Activated CD4-positive, alpha-beta memory T cell treated with anti-CD3 and anti-CD28 coated beads, Interleukin-2, amount 10 ng/mL, durations not matched to agents 7 days and 5 days (primary cell): ENCODE data around the gene SRD5A1. TPM values are rescaled to one million over a fixed set of nuclear protein-coding genes. Genes with fewer than 3 reads are reported as not detected.

ENCODE experiments used
- CTCF ChIA-PET: fragments of 350-600 bp; sonication (Branson Sonifier 250); formaldehyde crosslinking; loops from one replicate; lab custom pipeline; 2021; ENCODE audit warnings: antibody characterized with exemption, inconsistent platforms; lab: Charles Lee
- POLR2A ChIA-PET: fragments of 350-600 bp; sonication (Branson Sonifier 250); formaldehyde crosslinking; loops from one replicate; lab custom pipeline; 2021; ENCODE audit warnings: antibody characterized with exemption; lab: Charles Lee
- DNase-seq: peaks from one replicate; pipeline ENCODE4 v3.0.0-alpha.2; 2020
- H3K27ac Mint-ChIP-seq: one replicate; pipeline ENCODE4 v1.8.0; 2021; ENCODE audit warnings: mild to moderate bottlenecking, mixed read lengths
- H3K27me3 Mint-ChIP-seq: one replicate; pipeline ENCODE4 v1.8.0; 2021; ENCODE audit warnings: mixed read lengths
- H3K36me3 Mint-ChIP-seq: one replicate; pipeline ENCODE4 v1.8.0; 2021; ENCODE audit warnings: low read depth, mixed read lengths
- H3K4me1 Mint-ChIP-seq: one replicate; pipeline ENCODE4 v1.8.0; 2021; ENCODE audit warnings: mixed read lengths
- H3K4me3 Mint-ChIP-seq: one replicate; pipeline ENCODE4 v1.8.0; 2021; ENCODE audit warnings: mild to moderate bottlenecking, mixed read lengths
- H3K9me3 Mint-ChIP-seq: one replicate; pipeline ENCODE4 v1.8.0; 2021; ENCODE audit warnings: mixed read lengths
- total RNA-seq, 2 experiments: library from RNA; stranded (reverse); gene quantifications; one replicate each; pipeline ENCODE4 v1.2.3, GENCODE V29; 2021

The SRD5A1 gene
- total RNA-seq, 2 experiments from 2014 or later = 10.2 to 12.4 TPM

DNA sequence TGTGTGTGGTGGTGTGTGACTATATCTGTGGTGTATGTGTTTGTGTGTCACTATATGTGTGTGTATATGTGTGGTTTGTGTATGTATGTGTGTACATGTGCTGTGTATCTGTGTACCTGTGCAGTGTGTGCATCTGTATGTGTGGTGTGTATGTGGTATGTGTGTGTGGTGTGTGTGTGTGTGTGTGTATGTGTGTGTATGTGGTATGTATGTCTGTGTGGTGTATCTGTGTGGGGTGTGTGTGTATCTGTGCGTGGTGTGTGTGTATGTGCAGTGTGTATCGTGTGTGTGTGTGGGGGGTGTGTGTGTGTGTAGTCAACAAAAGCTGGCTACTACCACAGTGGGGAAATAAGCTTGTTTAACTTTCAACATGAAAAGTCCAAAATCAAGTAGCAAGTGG, 48.4 kb downstream of the SRD5A1 start:
- Mint-ChIP-seq H3K27me3 (peaks cover 25% of the 10 kb centered on the region), H3K9me3 (no peaks in the 10 kb centered on the region), H3K36me3 (no peaks in the 10 kb centered on the region), H3K27ac (no peak overlapping the region), H3K4me1 (no peaks in the 10 kb centered on the region), H3K4me3 (no peak overlapping the region)
- CTCF ChIA-PET = no interaction called here
- no peak for DNase-seq
- POLR2A ChIA-PET = interaction anchor here (0.9 kb wide), 1 partner anchor 12 kb away, joined by 3 read pairs; no protein-coding TSS in a partner anchor

DNA sequence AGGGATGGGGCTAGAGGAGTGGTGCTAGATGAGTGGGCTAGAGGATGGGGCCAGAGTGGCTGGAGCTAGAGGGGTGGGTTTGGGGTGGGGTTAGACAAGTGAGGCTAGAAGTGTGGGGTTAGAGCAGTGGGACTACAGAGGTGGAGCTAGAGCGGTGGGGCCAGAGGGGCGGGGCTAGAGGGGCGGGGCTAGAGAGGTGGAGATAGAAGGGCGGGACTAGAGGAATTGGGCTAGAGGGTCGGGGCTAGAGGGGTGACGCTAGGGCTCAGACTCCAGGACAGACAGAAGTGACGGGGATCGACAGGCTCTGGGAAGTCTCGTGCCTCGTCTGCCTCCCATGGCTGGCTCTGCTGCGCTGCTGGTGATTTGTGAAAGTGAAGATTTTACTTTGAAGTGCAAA, 49.0 kb downstream of the SRD5A1 start:
- Mint-ChIP-seq H3K27me3 (peaks cover 27% of the 10 kb centered on the region), H3K27ac (no peak overlapping the region), H3K4me3 (no peak overlapping the region), H3K36me3 (no peaks in the 10 kb centered on the region), H3K4me1 (no peaks in the 10 kb centered on the region), H3K9me3 (no peaks in the 10 kb centered on the region)
- CTCF ChIA-PET = no interaction called here
- DNase-seq = no peak
- POLR2A ChIA-PET = interaction anchor here (0.9 kb wide), 1 partner anchor 13 kb away, joined by 3 read pairs; no protein-coding TSS in a partner anchor

DNA sequence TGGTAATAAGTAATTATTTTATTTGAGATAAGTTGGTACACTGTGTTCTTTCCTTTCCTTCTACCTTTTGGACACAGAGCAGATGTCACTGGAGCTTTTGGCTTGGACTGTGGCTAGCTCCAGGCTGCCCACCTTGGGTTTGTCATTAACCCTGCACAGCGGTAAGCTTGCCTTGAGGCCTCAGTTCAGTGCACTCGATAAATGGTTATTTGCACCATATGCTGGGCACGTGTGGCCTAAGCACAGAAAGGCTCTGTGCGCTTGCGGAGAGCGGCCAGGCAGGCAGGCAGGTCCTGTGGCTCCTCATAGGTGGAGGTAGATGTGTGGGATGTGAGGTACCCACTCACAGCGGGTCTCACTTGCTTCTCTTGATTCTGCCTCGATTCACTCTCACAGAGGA, 50.0 kb downstream of the SRD5A1 start:
- Mint-ChIP-seq H3K27me3 (peaks cover 35% of the 10 kb centered on the region), H3K36me3 (no peaks in the 10 kb centered on the region), H3K4me1 (no peaks in the 10 kb centered on the region), H3K27ac (no peak overlapping the region), H3K9me3 (no peaks in the 10 kb centered on the region), H3K4me3 (no peak overlapping the region)
- CTCF ChIA-PET = no interaction called here
- DNase-seq = no peak
- POLR2A ChIA-PET = no interaction called here

DNA sequence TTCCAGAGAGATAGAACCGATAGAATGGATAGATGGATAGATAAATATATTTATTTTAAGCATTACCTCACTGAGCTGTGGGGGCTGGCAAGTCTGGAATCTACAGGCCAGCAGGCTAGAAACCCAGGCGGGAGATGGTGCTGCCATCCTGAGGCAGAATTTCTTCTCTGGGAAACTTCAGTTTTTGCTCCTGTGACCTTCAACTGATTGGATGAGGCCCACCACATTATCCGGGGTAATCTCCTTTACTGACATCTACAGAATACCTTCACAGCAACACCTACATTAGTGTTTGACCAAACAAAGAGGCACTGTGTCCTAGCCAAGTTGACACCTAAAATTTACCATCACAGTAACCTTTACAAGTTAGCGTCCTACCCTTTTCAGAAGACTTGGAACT, 50.8 kb downstream of the SRD5A1 start:
- H3K9me3 Mint-ChIP-seq = no peaks in the 10 kb centered on the region
- no peaks in the 10 kb centered on the region for H3K4me1 Mint-ChIP-seq
- no peak overlapping the region for H3K4me3 Mint-ChIP-seq
- no peak for DNase-seq
- no peaks in the 10 kb centered on the region for H3K36me3 Mint-ChIP-seq
- peaks cover 35% of the 10 kb centered on the region for H3K27me3 Mint-ChIP-seq
- ChIA-PET CTCF (no interaction called here), POLR2A (no interaction called here)
- no peak overlapping the region for H3K27ac Mint-ChIP-seq

DNA sequence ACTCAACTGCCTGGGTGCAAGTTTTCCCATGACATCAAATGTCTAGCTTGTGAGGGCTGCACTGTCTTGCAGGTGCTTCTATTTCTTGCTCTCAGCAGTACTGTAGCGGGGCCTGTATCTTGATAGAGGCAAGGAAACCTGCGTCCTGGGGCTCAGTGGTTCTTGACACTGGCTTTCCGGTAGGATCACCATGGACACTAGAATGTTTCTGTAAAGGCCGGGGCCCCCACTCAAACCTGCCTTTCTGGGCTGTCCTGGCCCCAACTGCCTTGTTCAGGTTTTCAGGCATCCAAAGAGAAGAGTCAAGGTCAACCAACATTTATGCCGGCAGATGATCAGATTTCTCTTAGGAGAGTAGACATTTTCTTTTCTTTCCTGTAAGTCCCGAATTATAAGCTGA, 53.3 kb downstream of the SRD5A1 start:
- ChIA-PET CTCF (no interaction called here), POLR2A (no interaction called here)
- H3K4me3 Mint-ChIP-seq = no peak overlapping the region
- no peaks in the 10 kb centered on the region for H3K4me1 Mint-ChIP-seq
- DNase-seq = no peak
- H3K27ac Mint-ChIP-seq = no peak overlapping the region
- no peaks in the 10 kb centered on the region for H3K36me3 Mint-ChIP-seq
- H3K27me3 Mint-ChIP-seq = peaks cover 46% of the 10 kb centered on the region
- H3K9me3 Mint-ChIP-seq = no peaks in the 10 kb centered on the region

DNA sequence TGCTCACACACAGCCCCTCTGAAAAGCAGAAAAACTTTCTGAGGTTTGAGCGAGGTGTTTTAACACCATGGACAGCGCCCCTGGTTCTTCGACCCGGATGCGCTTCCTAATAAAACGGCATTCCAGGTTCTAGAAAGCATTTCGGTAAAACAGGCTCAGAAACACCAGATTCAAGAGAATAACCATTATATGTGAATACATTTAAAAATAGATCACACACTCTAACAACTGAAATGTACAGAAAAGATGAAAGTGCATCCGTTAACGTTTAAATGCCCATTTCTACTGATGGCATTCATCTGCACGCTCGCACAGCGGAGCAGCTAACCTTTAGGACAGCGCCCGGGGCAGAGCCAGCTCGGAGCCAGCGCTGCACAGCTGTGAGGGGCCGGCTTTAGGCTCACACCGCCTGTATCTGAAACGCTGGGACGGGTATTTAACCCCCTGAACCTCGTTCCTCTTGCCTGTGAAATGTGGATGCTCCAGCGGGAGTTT, 53.7 kb downstream of the SRD5A1 start:
- H3K9me3 Mint-ChIP-seq = no peaks in the 10 kb centered on the region
- CTCF ChIA-PET = no interaction called here
- H3K27ac Mint-ChIP-seq = no peak overlapping the region
- no peaks in the 10 kb centered on the region for H3K36me3 Mint-ChIP-seq
- H3K4me3 Mint-ChIP-seq = no peak overlapping the region
- peaks cover 43% of the 10 kb centered on the region for H3K27me3 Mint-ChIP-seq
- POLR2A ChIA-PET = no interaction called here
- no peaks in the 10 kb centered on the region for H3K4me1 Mint-ChIP-seq
- no peak for DNase-seq

DNA sequence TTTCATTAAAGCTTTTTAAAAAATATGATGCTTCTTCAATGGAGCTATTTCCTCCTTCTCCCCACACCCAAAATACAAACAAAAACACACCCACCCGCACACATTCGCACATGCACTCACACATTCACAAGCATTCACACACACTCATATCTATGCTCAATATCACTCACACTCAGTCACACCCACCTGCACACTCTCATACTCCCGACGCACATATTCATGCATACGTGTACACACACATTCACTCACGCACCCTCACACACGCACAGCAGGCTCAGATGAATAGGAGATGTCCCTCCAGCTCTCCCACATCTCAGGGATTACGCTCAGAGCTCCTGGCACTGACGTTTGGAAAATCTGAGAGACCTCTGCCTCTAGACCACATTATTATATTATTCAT, 54.3 kb downstream of the SRD5A1 start:
- Mint-ChIP-seq H3K4me3 (no peak overlapping the region), H3K9me3 (no peaks in the 10 kb centered on the region), H3K27me3 (peaks cover 43% of the 10 kb centered on the region), H3K27ac (no peak overlapping the region), H3K36me3 (no peaks in the 10 kb centered on the region), H3K4me1 (no peaks in the 10 kb centered on the region)
- DNase-seq = no peak
- ChIA-PET CTCF (no interaction called here), POLR2A (no interaction called here)

DNA sequence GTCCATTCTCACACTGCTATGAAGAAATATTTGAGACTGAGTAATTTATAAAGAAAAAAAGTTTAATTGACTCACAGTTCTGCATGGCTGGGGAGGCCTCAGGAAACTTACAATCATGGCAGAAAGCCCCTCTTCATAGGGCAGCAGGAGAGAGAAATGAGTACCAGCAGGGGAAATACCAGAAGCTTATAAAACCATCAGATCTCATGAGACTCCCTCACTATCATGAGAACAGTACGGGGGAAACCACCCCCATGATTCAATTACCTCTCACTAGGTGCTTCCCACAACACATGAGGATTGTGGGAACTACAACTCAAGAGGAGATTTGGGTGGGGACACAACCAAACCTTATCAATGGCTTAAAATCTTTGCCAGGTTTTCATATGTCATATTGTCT, 59.7 kb downstream of the SRD5A1 start:
- Mint-ChIP-seq H3K27me3 (peaks cover 37% of the 10 kb centered on the region), H3K27ac (no peak overlapping the region), H3K9me3 (no peaks in the 10 kb centered on the region), H3K4me1 (no peaks in the 10 kb centered on the region), H3K4me3 (no peak overlapping the region), H3K36me3 (no peaks in the 10 kb centered on the region)
- CTCF ChIA-PET = no interaction called here
- DNase-seq = no peak
- POLR2A ChIA-PET = no interaction called here

DNA sequence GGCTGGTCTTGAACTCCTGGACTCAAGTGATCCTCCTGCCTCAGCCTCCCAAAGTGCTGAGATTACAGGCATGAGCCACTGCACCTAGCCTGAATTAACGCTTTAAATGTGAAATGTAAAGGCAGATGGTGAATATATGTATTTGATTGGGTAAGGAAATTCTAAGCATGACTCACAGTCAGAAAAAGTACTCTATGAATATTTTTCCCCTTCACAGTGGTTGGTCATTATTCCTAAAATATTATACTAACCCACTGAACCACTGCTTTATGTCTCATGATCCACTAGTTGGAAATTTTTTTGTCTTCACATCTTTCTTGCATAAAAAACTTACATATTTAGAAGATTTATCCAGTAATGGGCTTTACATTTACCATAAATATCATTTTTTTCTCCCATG, 65.5 kb downstream of the SRD5A1 start:
- no peak for DNase-seq
- H3K27ac Mint-ChIP-seq = no peak overlapping the region
- H3K36me3 Mint-ChIP-seq = no peaks in the 10 kb centered on the region
- H3K4me3 Mint-ChIP-seq = no peak overlapping the region
- no peaks in the 10 kb centered on the region for H3K9me3 Mint-ChIP-seq
- H3K4me1 Mint-ChIP-seq = no peaks in the 10 kb centered on the region
- peaks cover 43% of the 10 kb centered on the region for H3K27me3 Mint-ChIP-seq
- POLR2A ChIA-PET = no interaction called here
- CTCF ChIA-PET = no interaction called here

DNA sequence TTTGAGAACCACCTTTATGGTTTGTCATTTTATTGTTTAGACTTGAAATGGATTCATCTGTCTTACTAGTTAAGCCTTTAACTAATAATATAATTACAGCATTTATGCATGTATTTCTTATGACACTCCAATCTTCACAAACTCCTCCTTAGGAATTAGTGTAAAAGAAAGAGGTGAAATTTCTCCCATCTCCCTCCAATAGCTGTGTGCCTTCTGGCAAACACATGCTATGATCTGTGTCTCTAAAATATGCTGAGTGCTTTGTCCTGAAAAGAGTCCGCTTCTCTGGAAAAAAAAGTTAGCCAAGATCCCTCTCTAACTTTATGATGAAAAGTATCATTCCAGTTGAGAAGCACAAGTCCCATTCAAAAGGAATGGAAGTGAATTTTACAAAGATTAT, 66.1 kb downstream of the SRD5A1 start:
- ChIA-PET POLR2A (no interaction called here), CTCF (no interaction called here)
- Mint-ChIP-seq H3K36me3 (no peaks in the 10 kb centered on the region), H3K4me3 (no peak overlapping the region), H3K27me3 (peaks cover 42% of the 10 kb centered on the region), H3K9me3 (no peaks in the 10 kb centered on the region), H3K4me1 (no peaks in the 10 kb centered on the region), H3K27ac (no peak overlapping the region)
- no peak for DNase-seq

DNA sequence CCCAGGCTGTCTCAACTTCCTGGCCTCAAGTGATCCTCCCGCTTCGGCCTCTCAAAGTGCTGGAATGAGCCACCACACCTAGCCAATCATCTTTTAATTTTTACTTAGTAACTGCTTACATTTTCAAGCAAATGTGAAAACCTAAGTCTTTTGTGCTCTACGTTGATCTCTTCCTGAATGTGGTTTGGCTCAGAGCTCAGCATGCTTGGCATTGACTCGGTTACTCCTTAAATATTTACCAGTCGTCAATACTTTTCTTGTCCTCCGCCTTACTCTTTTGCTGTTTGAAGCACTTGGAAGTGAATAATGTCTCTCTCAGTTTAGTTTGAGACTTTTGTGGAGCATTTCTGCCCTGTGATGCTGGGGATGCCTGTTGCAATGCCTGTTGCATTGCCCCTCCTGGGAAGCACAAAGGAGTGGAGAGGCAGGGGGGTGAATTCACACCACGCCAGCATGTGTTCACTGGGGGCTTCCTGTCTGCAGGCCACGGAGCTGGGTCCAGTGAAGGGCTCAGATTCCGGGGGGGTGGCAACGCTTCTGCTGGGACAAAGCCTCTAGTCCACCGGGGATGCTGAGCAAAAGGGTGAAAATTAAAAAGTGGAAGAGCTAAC, 66.9 kb downstream of the SRD5A1 start:
- Mint-ChIP-seq H3K4me1 (peaks cover 4% of the 10 kb centered on the region), H3K4me3 (no peak overlapping the region), H3K27me3 (peaks cover 40% of the 10 kb centered on the region), H3K9me3 (no peaks in the 10 kb centered on the region), H3K27ac (no peak overlapping the region), H3K36me3 (no peaks in the 10 kb centered on the region)
- ChIA-PET POLR2A (no interaction called here), CTCF (no interaction called here)
- DNase-seq = no peak

DNA sequence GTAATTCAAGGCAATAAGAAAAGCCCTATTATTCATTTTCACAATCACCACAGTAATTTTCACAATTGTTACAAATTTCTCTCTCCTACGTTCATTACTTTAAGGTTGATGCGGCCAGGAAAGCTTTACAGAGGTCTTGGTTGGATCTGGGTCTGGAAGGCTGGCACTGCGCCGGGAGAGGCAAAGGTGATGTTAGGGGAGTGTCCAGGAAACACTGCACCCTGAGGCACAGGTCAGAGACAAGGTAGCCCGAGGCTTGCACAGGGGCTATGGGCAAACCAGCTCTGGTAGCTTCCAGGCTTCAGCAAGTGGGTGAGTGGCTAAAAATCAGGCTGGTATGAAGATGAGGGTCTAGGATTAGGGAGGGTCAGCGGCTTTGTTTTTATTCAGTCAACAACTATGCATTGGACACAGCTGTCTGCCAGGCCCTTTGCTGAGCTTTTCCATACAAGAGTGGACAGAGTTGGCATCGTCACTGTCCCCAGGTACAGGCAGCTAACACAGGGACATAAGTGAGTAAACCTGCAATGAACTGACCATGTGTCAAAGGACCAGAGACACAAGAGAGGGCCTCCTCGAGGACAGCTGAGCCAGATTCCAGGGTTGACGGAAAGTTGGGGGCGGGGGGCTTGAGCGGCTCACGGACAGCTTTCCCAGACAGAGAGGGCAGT, 67.6 kb downstream of the SRD5A1 start:
- peaks cover 7% of the 10 kb centered on the region for H3K4me1 Mint-ChIP-seq
- CTCF ChIA-PET = no interaction called here
- no peak overlapping the region for H3K27ac Mint-ChIP-seq
- H3K27me3 Mint-ChIP-seq = peaks cover 37% of the 10 kb centered on the region
- no peaks in the 10 kb centered on the region for H3K36me3 Mint-ChIP-seq
- no peak overlapping the region for H3K4me3 Mint-ChIP-seq
- POLR2A ChIA-PET = no interaction called here
- no peak for DNase-seq
- no peaks in the 10 kb centered on the region for H3K9me3 Mint-ChIP-seq

DNA sequence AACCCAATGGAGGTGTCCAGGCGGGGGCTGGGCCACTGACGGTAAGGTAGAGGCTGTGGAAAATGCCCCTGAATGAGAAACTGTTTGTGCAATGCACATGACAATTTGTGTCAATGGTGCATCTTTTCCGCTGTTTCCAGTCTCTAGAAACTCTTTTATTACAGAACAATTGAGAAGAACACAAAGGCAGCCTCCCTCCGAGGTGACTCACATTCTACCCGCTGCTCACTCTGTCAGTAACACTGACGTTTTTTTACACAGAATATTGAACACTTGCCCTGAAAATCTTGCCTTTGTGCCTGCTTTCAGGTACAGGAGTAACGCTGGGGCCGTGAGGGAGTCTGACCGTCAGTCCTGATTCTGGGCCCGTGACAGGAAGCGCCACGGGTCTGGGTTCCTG, 68.3 kb downstream of the SRD5A1 start:
- ChIA-PET CTCF (no interaction called here), POLR2A (no interaction called here)
- Mint-ChIP-seq H3K9me3 (no peaks in the 10 kb centered on the region), H3K27me3 (peaks cover 35% of the 10 kb centered on the region), H3K4me3 (no peak overlapping the region), H3K27ac (no peak overlapping the region), H3K36me3 (no peaks in the 10 kb centered on the region), H3K4me1 (peaks cover 9% of the 10 kb centered on the region)
- no peak for DNase-seq

DNA sequence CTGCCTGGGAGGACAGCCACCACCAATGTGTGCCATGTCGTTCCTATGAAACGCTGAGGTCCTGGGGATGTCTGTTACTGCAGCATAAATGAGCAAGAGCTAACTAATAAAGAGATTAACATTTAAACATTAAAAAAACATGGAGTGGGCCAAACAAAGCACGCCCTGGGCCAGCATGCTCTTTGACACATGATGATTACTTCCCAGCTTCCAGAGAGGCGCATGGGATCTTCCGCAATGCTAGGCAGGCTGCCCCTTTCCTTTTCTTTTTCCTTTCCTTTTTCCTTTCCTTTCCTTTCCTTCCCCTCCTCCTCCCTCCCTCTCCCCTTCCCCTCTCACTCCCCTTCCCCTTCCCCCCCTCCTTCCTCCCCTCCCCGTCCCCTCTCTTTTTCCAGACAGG, 69.4 kb downstream of the SRD5A1 start:
- Mint-ChIP-seq H3K27ac (no peak overlapping the region), H3K4me3 (no peak overlapping the region), H3K4me1 (peaks cover 9% of the 10 kb centered on the region), H3K9me3 (no peaks in the 10 kb centered on the region), H3K27me3 (peaks cover 25% of the 10 kb centered on the region), H3K36me3 (no peaks in the 10 kb centered on the region)
- DNase-seq = no peak
- POLR2A ChIA-PET = no interaction called here
- CTCF ChIA-PET = no interaction called here
